Vagina (tissue), 2 donors: Measurements from ENCODE around the gene NKX6-2. TPM values are rescaled to one million over a fixed set of nuclear protein-coding genes. Genes with fewer than 3 reads are reported as not detected.
"Not testable (repeated sequence)": the region's sequence is repeated elsewhere in the genome, so short reads cannot be mapped to it uniquely, and the experiment has no call there.

Experiments used
- DNase-seq, 2 donors: peaks; one replicate each; pipeline ENCODE4 v3.0.0-alpha.2; 2017; ENCODE audit errors: extremely low spot score in 2 of 2
- H3K27ac ChIP-seq: fragments of 200-600 bp; sonication (generic); one replicate; pipeline ENCODE4 v1.5.1; 2019
- H3K27me3 ChIP-seq: fragments of 200-600 bp; sonication (generic); one replicate; pipeline ENCODE4 v1.5.1; 2019
- H3K36me3 ChIP-seq, 2 donors: fragments of 200-600 bp; sonication (generic); one replicate each; pipeline ENCODE4 v1.5.1; 2017 to 2019
- H3K4me1 ChIP-seq: fragments of 200-600 bp; sonication (generic); one replicate; pipeline ENCODE4 v1.5.1; 2019
- H3K4me3 ChIP-seq, 2 donors: fragments of 200-600 bp; sonication (generic); 1 replicate in 1 of 2; 2 replicates in 1 of 2; pipeline ENCODE4 v1.5.1; 2016 to 2019
- H3K9me3 ChIP-seq: fragments of 200-600 bp; sonication (generic); one replicate; pipeline ENCODE4 v1.5.1; 2019
- CTCF ChIP-seq, 3 experiments: fragments of 450-650 bp in 2 of 3; fragments of 200-600 bp in 1 of 3; sonication (generic) in 1 of 3; IDR thresholded peaks; one replicate each; pipeline ENCODE4 v1.5.1; 2017 to 2019; ENCODE audit warnings: antibody characterized with exemption in 3 of 3, mild to moderate bottlenecking in 2 of 3, moderate library complexity in 2 of 3
- POLR2A ChIP-seq, 2 donors: fragments of 450-650 bp; IDR thresholded peaks; one replicate each; pipeline ENCODE4 v1.6.1; 2017; ENCODE audit warnings: antibody characterized with exemption in 2 of 2, mild to moderate bottlenecking in 2 of 2, moderate library complexity in 2 of 2
- POLR2AphosphoS5 ChIP-seq, 2 donors: sonication (generic); formaldehyde crosslinking; IDR thresholded peaks; one replicate each; pipeline ENCODE4 v1.9.0; 2017; ENCODE audit warnings: antibody characterized with exemption in 2 of 2, mild to moderate bottlenecking in 2 of 2, low read depth in 1 of 2; ENCODE audit not compliant: insufficient read depth in 1 of 2
- intact Hi-C: fragments of 100-400 bp; cut with DNase I; formaldehyde crosslinking; loops from one replicate; pipeline ENCODE4 v1.15.1; 2023
- total RNA-seq: library from RNA; depleted of rRNA; stranded (reverse); fragments of >200 nt; gene quantifications from one replicate; pipeline ENCODE4 v1.2.3, GENCODE V29; 2016

Gene NKX6-2
- total RNA-seq, 1 donor from 2014 or later, result 0.49 TPM

GRCh38 chr10:132826524-132827422 lies 40.8 kb upstream of the NKX6-2 start:
- H3K27me3 ChIP-seq, result no peaks in the 10 kb centered on the region
- DNase-seq, result no peak
- H3K9me3 ChIP-seq, result no peaks in the 10 kb centered on the region
- intact Hi-C loops, result no loop called here
- H3K4me1 ChIP-seq, result no peaks in the 10 kb centered on the region
- no peak for TF ChIP-seq CTCF (IDR thresholded peaks at IDR 0.05)
- no peak for TF ChIP-seq POLR2A (IDR thresholded peaks at IDR 0.05)
- no peak for TF ChIP-seq POLR2AphosphoS5 (IDR thresholded peaks at IDR 0.05; ENCODE audit: insufficient read depth in 1 of 2, low read depth in 1 of 2)
- H3K36me3 ChIP-seq, result no peaks in the 10 kb centered on the region
- no peak overlapping the region for H3K27ac ChIP-seq
- no peak overlapping the region for H3K4me3 ChIP-seq

- intact Hi-C loops, DNase-seq: not testable (repeated sequence)
Observed at GRCh38 chr10:132825783-132826523, 40.0 kb upstream of the NKX6-2 start.

GRCh38 chr10:132820056-132820455 lies 34.1 kb upstream of the NKX6-2 start:
- TF ChIP-seq POLR2A (IDR thresholded peaks at IDR 0.05) (no peak), POLR2AphosphoS5 (IDR thresholded peaks at IDR 0.05; ENCODE audit: insufficient read depth in 1 of 2, low read depth in 1 of 2) (no peak), CTCF (IDR thresholded peaks at IDR 0.05) (no peak)

More at GRCh38 chr10:132825783-132826523, 40.0 kb upstream of the NKX6-2 start:
- H3K9me3 ChIP-seq, H3K27ac ChIP-seq, H3K4me1 ChIP-seq, H3K27me3 ChIP-seq, H3K36me3 ChIP-seq, H3K4me3 ChIP-seq: not testable (repeated sequence)

GRCh38 chr10:132817701-132818211 lies 31.8 kb upstream of the NKX6-2 start:
- intact Hi-C loops, result no loop called here
- no peak for DNase-seq
- no peaks in the 10 kb centered on the region for H3K27me3 ChIP-seq

More at GRCh38 chr10:132820056-132820455, 34.1 kb upstream of the NKX6-2 start:
- Histone ChIP-seq H3K4me3 (no peak overlapping the region), H3K36me3 (no peaks in the 10 kb centered on the region), H3K27me3 (no peaks in the 10 kb centered on the region), H3K27ac (no peak overlapping the region), H3K9me3 (no peaks in the 10 kb centered on the region), H3K4me1 (no peaks in the 10 kb centered on the region)
- DNase-seq, result no peak
- intact Hi-C loops, result no loop called here

More at GRCh38 chr10:132817701-132818211, 31.8 kb upstream of the NKX6-2 start:
- no peaks in the 10 kb centered on the region for H3K4me1 ChIP-seq
- H3K27ac ChIP-seq, result no peak overlapping the region
- TF ChIP-seq POLR2AphosphoS5 (IDR thresholded peaks at IDR 0.05; ENCODE audit: insufficient read depth in 1 of 2, low read depth in 1 of 2) (no peak), POLR2A (IDR thresholded peaks at IDR 0.05) (no peak), CTCF (IDR thresholded peaks at IDR 0.05) (no peak)
- no peaks in the 10 kb centered on the region for H3K9me3 ChIP-seq
- H3K4me3 ChIP-seq, result no peak overlapping the region
- no peaks in the 10 kb centered on the region for H3K36me3 ChIP-seq
